Measurements from ENCODE around the gene FARS2.

DNA sequence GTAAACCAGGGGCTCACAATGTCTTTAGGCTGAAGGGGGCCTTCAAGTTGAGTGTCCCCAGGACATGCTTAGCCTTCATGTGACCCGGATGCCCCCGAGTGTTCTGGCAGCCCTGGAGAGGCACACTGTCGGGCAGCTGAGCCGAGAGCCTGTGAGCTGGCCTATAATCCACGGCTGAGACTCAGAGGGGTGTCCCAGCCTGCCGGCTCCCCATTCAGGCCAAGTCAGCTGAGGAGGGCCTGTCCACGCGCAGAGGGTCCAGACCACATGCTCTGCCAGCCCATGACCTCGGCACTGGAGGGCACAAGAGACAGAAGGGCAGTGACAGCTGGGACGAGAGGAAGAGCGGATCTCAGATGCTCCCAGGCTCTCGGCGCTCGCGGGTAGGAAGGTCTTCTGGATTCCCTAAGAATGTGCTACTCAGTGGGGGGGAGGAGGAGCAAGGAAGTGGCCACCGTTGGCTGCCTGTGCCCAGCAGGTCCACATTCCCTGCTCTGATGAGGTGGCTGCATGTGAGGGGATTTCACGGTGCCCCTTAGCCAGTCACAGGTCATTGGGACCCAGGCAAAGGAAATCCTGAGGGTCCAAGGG is 520.7 kb downstream of the FARS2 start:
- TF ChIP-seq ZNF274 (IDR thresholded peaks at IDR 0.05; ENCODE audit: low read length), result no peak
- no peak for TF ChIP-seq ZNF274 (tag by site-specific recombination; IDR thresholded peaks at IDR 0.05; ENCODE audit: borderline replicate concordance)
- TF ChIP-seq, protein P1, sequence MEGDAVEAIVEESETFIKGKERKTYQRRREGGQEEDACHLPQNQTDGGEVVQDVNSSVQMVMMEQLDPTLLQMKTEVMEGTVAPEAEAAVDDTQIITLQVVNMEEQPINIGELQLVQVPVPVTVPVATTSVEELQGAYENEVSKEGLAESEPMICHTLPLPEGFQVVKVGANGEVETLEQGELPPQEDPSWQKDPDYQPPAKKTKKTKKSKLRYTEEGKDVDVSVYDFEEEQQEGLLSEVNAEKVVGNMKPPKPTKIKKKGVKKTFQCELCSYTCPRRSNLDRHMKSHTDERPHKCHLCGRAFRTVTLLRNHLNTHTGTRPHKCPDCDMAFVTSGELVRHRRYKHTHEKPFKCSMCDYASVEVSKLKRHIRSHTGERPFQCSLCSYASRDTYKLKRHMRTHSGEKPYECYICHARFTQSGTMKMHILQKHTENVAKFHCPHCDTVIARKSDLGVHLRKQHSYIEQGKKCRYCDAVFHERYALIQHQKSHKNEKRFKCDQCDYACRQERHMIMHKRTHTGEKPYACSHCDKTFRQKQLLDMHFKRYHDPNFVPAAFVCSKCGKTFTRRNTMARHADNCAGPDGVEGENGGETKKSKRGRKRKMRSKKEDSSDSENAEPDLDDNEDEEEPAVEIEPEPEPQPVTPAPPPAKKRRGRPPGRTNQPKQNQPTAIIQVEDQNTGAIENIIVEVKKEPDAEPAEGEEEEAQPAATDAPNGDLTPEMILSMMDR (tag by site-specific recombination; IDR thresholded peaks at IDR 0.05), result no peak
